WTC11 (cell line): Measurements from ENCODE around the gene TIMM22. TPM values are rescaled to one million over a fixed set of nuclear protein-coding genes. Genes with fewer than 3 reads are reported as not detected.

ENCODE experiments used
- ATAC-seq: fragments of 200-7000 bp; cut with Tn5 transposase; 2 replicates; pipeline ENCODE4 v1.10.0; 2021; ENCODE audit warnings: mild to moderate bottlenecking, moderate library complexity
- CTCF ChIA-PET: fragments of 300-600 bp; sonication (Branson Sonifier 250); formaldehyde crosslinking; loops from one replicate; lab custom pipeline; 2021; ENCODE audit warnings: antibody characterized with exemption; lab: Charles Lee
- POLR2A ChIA-PET: fragments of 350-600 bp; sonication (Branson Sonifier 250); formaldehyde crosslinking; loops from one replicate; lab custom pipeline; 2021; ENCODE audit warnings: antibody characterized with exemption; lab: Charles Lee
- DNase-seq: peaks from one replicate; pipeline ENCODE4 v3.0.0; 2021; ENCODE audit warnings: low spot score
- H3K27ac Mint-ChIP-seq: 2 replicates; pipeline ENCODE4 v1.8.0; 2021; ENCODE audit warnings: mixed read lengths
- H3K27me3 Mint-ChIP-seq: 2 replicates; pipeline ENCODE4 v1.8.0; 2021; ENCODE audit warnings: low read depth, mild to moderate bottlenecking, moderate library complexity, mixed read lengths
- H3K36me3 Mint-ChIP-seq: 2 replicates; pipeline ENCODE4 v1.8.0; 2021; ENCODE audit warnings: mixed read lengths
- H3K4me1 Mint-ChIP-seq: 2 replicates; pipeline ENCODE4 v1.8.0; 2022; ENCODE audit warnings: mixed read lengths
- H3K4me3 Mint-ChIP-seq: 2 replicates; pipeline ENCODE4 v1.8.0; 2021; ENCODE audit warnings: mild to moderate bottlenecking, moderate library complexity, mixed read lengths
- H3K9me3 Mint-ChIP-seq: 2 replicates; pipeline ENCODE4 v1.8.0; 2021; ENCODE audit warnings: mixed read lengths
- CREM ChIP-seq: sonication (generic); formaldehyde crosslinking; IDR thresholded peaks from 2 replicates; pipeline ENCODE4 v1.8.1; 2022; ENCODE audit warnings: mild to moderate bottlenecking, missing genetic modification reagents, moderate library complexity
- ESRRA ChIP-seq: sonication (generic); formaldehyde crosslinking; IDR thresholded peaks from 2 replicates; pipeline ENCODE4 v1.8.1; 2022; ENCODE audit warnings: mild to moderate bottlenecking, missing genetic modification reagents, borderline replicate concordance
- GABPB1 ChIP-seq: sonication (generic); formaldehyde crosslinking; IDR thresholded peaks from 2 replicates; pipeline ENCODE4 v1.8.1; 2023; ENCODE audit warnings: mild to moderate bottlenecking, missing genetic modification reagents
- GRHL2 ChIP-seq: fragments of 250-450 bp; sonication (Bioruptor Pico); IDR thresholded peaks from 2 replicates; pipeline ENCODE4 v1.8.0; 2022; ENCODE audit warnings: mild to moderate bottlenecking, moderate library complexity; ENCODE audit not compliant: insufficient replicate concordance, severe bottlenecking
- GTF2I ChIP-seq: fragments of 250-450 bp; sonication (Bioruptor Pico); conservative IDR thresholded peaks from 2 replicates; pipeline ENCODE4 v1.4.0; 2021; ENCODE audit warnings: mild to moderate bottlenecking
- IRF2 ChIP-seq: sonication (generic); formaldehyde crosslinking; IDR thresholded peaks from 2 replicates; pipeline ENCODE4 v1.8.0; 2022; ENCODE audit warnings: low read depth, missing genetic modification reagents, borderline replicate concordance
- JAZF1 ChIP-seq: fragments of 250-450 bp; sonication (Bioruptor Pico); IDR thresholded peaks from 2 replicates; pipeline ENCODE4 v1.9.0; 2021; ENCODE audit warnings: moderate library complexity, mild to moderate bottlenecking, inconsistent platforms
- NFYB ChIP-seq: sonication (generic); formaldehyde crosslinking; conservative IDR thresholded peaks from 2 replicates; pipeline ENCODE4 v1.8.0; 2022; ENCODE audit warnings: low read depth, missing genetic modification reagents
- TEAD1 ChIP-seq: sonication (generic); formaldehyde crosslinking; IDR thresholded peaks from 2 replicates; pipeline ENCODE4 v1.8.0; 2022; ENCODE audit warnings: mild to moderate bottlenecking, missing genetic modification reagents
- ZNF232 ChIP-seq: sonication (generic); formaldehyde crosslinking; IDR thresholded peaks from 2 replicates; pipeline ENCODE4 v1.8.0; 2022; ENCODE audit warnings: mild to moderate bottlenecking, missing genetic modification reagents
- total RNA-seq: library from RNA; stranded (reverse); gene quantifications from 3 replicates; pipeline ENCODE4 v1.2.3, GENCODE V29; 2021
- TF ChIP-seq, protein P1 (sequence below): sonication (generic); formaldehyde crosslinking; IDR thresholded peaks from 2 replicates; pipeline ENCODE4 v1.8.0; 2022; ENCODE audit warnings: missing genetic modification reagents
- TF ChIP-seq, protein P2 (sequence below): sonication (generic); formaldehyde crosslinking; IDR thresholded peaks from 2 replicates; pipeline ENCODE4 v1.8.0; 2022; ENCODE audit warnings: mild to moderate bottlenecking, missing genetic modification reagents
- TF ChIP-seq, protein P3 (sequence below): sonication (generic); formaldehyde crosslinking; IDR thresholded peaks from 2 replicates; pipeline ENCODE4 v1.8.0; 2023; ENCODE audit warnings: missing genetic modification reagents, mild to moderate bottlenecking, borderline replicate concordance
- TF ChIP-seq, protein P4 (sequence below): sonication (generic); formaldehyde crosslinking; IDR thresholded peaks from 2 replicates; pipeline ENCODE4 v1.8.1; 2022; ENCODE audit warnings: mild to moderate bottlenecking, missing genetic modification reagents, moderate library complexity, borderline replicate concordance
- TF ChIP-seq, protein P5 (sequence below): fragments of 250-450 bp; sonication (Bioruptor Pico); conservative IDR thresholded peaks from 2 replicates; pipeline ENCODE4 v1.9.0; 2021; ENCODE audit warnings: mild to moderate bottlenecking
- TF ChIP-seq, protein P6 (sequence below): fragments of 250-450 bp; sonication (Bioruptor Pico); IDR thresholded peaks from 2 replicates; pipeline ENCODE4 v1.9.0; 2021; ENCODE audit warnings: mild to moderate bottlenecking

TIMM22 gene
- total RNA-seq, 1 experiment from 2014 or later: 18.0 TPM

DNA sequence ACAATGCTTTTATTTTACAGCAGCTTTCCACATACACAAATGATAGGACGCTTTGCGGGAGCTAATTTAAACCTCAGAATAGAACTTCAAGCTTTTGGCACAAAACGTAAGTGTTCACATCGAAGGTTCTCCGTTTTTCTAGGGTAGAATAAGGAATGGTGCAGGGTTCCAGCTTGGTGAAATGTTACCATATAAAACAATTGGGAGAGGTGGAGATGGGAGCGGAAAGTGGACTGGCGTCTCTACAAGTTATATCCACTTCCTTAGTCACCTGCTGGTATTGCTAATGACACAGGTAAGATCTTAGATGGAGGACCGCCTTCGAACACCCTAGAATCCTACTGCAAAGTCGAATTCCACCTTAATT is 15.7 kb upstream of the TIMM22 start:
- H3K36me3 Mint-ChIP-seq: no peaks in the 10 kb centered on the region
- H3K27ac Mint-ChIP-seq: peak overlapping the region; percentile 34; the same call in 1 of the 2 replicates
- no peaks in the 10 kb centered on the region for H3K27me3 Mint-ChIP-seq
- H3K9me3 Mint-ChIP-seq: no peaks in the 10 kb centered on the region
- ATAC-seq (no peak), DNase-seq (no peak)
- peaks cover 22% of the 10 kb centered on the region for H3K4me1 Mint-ChIP-seq
- CTCF ChIA-PET: interaction anchor here (0.6 to 6.8 kb wide), 43 partner anchors 9 to 570 kb away, joined by 3 to 190 read pairs (median 6); partner anchors contain the start of genes GEMIN4, GLOD4, MRM3 and TIMM22
- TF ChIP-seq, protein P1, sequence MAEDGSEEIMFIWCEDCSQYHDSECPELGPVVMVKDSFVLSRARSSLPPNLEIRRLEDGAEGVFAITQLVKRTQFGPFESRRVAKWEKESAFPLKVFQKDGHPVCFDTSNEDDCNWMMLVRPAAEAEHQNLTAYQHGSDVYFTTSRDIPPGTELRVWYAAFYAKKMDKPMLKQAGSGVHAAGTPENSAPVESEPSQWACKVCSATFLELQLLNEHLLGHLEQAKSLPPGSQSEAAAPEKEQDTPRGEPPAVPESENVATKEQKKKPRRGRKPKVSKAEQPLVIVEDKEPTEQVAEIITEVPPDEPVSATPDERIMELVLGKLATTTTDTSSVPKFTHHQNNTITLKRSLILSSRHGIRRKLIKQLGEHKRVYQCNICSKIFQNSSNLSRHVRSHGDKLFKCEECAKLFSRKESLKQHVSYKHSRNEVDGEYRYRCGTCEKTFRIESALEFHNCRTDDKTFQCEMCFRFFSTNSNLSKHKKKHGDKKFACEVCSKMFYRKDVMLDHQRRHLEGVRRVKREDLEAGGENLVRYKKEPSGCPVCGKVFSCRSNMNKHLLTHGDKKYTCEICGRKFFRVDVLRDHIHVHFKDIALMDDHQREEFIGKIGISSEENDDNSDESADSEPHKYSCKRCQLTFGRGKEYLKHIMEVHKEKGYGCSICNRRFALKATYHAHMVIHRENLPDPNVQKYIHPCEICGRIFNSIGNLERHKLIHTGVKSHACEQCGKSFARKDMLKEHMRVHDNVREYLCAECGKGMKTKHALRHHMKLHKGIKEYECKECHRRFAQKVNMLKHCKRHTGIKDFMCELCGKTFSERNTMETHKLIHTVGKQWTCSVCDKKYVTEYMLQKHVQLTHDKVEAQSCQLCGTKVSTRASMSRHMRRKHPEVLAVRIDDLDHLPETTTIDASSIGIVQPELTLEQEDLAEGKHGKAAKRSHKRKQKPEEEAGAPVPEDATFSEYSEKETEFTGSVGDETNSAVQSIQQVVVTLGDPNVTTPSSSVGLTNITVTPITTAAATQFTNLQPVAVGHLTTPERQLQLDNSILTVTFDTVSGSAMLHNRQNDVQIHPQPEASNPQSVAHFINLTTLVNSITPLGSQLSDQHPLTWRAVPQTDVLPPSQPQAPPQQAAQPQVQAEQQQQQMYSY (CRISPR knock-in tag): no peak
- TF ChIP-seq, protein P2, sequence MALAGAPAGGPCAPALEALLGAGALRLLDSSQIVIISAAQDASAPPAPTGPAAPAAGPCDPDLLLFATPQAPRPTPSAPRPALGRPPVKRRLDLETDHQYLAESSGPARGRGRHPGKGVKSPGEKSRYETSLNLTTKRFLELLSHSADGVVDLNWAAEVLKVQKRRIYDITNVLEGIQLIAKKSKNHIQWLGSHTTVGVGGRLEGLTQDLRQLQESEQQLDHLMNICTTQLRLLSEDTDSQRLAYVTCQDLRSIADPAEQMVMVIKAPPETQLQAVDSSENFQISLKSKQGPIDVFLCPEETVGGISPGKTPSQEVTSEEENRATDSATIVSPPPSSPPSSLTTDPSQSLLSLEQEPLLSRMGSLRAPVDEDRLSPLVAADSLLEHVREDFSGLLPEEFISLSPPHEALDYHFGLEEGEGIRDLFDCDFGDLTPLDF (CRISPR knock-in tag): no peak
- no peak for TF ChIP-seq ZNF232 (CRISPR knock-in tag)
- no peak for TF ChIP-seq ESRRA (CRISPR knock-in tag)
- TF ChIP-seq NFYB (CRISPR knock-in tag): no peak
- no peak for TF ChIP-seq JAZF1
- no peak for TF ChIP-seq GTF2I (CRISPR knock-in tag)
- no peak for TF ChIP-seq TEAD1 (CRISPR knock-in tag)
- TF ChIP-seq, protein P3, sequence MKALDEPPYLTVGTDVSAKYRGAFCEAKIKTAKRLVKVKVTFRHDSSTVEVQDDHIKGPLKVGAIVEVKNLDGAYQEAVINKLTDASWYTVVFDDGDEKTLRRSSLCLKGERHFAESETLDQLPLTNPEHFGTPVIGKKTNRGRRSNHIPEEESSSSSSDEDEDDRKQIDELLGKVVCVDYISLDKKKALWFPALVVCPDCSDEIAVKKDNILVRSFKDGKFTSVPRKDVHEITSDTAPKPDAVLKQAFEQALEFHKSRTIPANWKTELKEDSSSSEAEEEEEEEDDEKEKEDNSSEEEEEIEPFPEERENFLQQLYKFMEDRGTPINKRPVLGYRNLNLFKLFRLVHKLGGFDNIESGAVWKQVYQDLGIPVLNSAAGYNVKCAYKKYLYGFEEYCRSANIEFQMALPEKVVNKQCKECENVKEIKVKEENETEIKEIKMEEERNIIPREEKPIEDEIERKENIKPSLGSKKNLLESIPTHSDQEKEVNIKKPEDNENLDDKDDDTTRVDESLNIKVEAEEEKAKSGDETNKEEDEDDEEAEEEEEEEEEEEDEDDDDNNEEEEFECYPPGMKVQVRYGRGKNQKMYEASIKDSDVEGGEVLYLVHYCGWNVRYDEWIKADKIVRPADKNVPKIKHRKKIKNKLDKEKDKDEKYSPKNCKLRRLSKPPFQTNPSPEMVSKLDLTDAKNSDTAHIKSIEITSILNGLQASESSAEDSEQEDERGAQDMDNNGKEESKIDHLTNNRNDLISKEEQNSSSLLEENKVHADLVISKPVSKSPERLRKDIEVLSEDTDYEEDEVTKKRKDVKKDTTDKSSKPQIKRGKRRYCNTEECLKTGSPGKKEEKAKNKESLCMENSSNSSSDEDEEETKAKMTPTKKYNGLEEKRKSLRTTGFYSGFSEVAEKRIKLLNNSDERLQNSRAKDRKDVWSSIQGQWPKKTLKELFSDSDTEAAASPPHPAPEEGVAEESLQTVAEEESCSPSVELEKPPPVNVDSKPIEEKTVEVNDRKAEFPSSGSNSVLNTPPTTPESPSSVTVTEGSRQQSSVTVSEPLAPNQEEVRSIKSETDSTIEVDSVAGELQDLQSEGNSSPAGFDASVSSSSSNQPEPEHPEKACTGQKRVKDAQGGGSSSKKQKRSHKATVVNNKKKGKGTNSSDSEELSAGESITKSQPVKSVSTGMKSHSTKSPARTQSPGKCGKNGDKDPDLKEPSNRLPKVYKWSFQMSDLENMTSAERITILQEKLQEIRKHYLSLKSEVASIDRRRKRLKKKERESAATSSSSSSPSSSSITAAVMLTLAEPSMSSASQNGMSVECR: no peak
- no peak for TF ChIP-seq GABPB1 (CRISPR knock-in tag)
- POLR2A ChIA-PET: interaction anchor here (0.5 to 2.6 kb wide), 5 partner anchors 30 to 199 kb away, joined by 3 to 14 read pairs (median 5); partner anchors contain the start of genes GLOD4 and MRM3
- peak overlapping the region; percentile 54; the same call in 1 of the 2 replicates for H3K4me3 Mint-ChIP-seq

DNA sequence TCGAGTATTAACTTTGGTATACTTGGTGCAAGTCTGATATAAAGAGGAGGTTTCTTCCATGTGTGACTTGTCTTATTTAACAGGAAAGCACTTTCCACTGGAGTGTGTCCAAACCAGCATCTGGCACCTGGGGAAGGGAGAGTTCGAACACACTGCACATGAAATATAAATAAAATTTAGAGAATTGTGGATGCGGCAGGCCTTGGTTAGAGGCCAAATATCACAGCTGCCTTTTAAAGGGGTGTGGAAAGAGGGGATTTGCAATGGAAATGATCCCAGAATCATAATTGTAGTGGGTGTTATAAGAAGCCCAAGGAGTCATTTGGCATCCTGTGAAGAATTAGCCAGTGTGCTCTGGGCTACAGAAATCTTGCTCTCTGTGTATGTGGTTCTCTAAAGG is 13.0 kb upstream of the TIMM22 start:
- ATAC-seq (no peak), DNase-seq (no peak)
- ChIA-PET POLR2A (interaction anchor here (0.5 kb wide), 1 partner anchor 48 kb away, joined by 4 read pairs; no protein-coding TSS in a partner anchor), CTCF (interaction anchor here (6.8 kb wide), 1 partner anchor 189 kb away, joined by 190 read pairs; no protein-coding TSS in a partner anchor)
- H3K27ac Mint-ChIP-seq: no peak overlapping the region
- H3K27me3 Mint-ChIP-seq: no peaks in the 10 kb centered on the region
- H3K9me3 Mint-ChIP-seq: no peaks in the 10 kb centered on the region
- no peak overlapping the region for H3K4me3 Mint-ChIP-seq
- H3K4me1 Mint-ChIP-seq: peaks cover 2% of the 10 kb centered on the region
- no peaks in the 10 kb centered on the region for H3K36me3 Mint-ChIP-seq
- no peak for TF ChIP-seq GRHL2
- TF ChIP-seq, protein P4, sequence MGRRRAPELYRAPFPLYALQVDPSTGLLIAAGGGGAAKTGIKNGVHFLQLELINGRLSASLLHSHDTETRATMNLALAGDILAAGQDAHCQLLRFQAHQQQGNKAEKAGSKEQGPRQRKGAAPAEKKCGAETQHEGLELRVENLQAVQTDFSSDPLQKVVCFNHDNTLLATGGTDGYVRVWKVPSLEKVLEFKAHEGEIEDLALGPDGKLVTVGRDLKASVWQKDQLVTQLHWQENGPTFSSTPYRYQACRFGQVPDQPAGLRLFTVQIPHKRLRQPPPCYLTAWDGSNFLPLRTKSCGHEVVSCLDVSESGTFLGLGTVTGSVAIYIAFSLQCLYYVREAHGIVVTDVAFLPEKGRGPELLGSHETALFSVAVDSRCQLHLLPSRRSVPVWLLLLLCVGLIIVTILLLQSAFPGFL (CRISPR knock-in tag): no peak
- no peak for TF ChIP-seq IRF2 (CRISPR knock-in tag)
- TF ChIP-seq, protein P5, sequence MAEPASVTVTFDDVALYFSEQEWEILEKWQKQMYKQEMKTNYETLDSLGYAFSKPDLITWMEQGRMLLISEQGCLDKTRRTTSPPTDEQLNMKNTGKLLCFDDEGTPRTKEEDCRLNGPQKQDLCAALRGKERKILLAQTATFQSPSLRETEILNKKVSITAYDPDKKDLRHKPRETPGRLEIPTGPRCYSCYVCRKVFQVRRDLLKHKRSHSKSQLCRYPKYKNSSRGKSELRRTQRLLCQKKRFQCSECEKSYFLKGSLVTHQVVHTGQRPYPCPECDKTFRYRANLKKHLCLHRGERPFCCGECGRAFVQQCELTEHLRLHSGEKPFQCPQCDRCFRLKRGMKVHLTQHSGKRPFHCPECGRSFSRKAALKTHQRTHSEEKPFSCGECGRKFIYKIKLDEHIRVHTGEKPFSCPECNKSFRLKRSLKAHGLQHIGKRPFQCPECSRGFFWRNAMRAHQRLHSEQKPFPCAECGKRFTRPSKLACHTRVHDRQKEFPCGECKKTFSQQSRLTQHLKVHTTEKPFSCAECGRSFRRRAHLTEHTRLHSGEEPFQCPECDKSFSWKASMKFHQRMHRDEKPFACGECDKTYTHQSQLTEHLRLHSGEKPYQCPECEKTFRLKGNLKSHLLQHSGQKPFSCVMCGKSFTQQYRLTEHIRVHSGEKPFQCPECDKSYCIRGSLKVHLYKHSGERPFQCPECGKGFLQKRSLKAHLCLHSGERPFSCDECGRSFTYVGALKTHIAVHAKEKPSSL (CRISPR knock-in tag): no peak
- TF ChIP-seq, protein P6, sequence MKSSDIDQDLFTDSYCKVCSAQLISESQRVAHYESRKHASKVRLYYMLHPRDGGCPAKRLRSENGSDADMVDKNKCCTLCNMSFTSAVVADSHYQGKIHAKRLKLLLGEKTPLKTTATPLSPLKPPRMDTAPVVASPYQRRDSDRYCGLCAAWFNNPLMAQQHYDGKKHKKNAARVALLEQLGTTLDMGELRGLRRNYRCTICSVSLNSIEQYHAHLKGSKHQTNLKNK (CRISPR knock-in tag): no peak
- no peak for TF ChIP-seq CREM (CRISPR knock-in tag)
- TF ChIP-seq, protein P3: no peak
